GM23338 (cell line): ENCODE measurements around the gene SNAPC1.

Experiments
- CTCF ChIP-seq, 2 experiments: fragments of 200-600 bp in 1 of 2; sonication (generic) in 1 of 2; conservative IDR thresholded peaks; 2 replicates each; pipeline versions ENCODE4 v1.5.1 to v1.6.1; 2016 to 2017; ENCODE audit warnings: antibody characterized with exemption in 2 of 2, low read depth in 2 of 2, mild to moderate bottlenecking in 2 of 2, moderate library complexity in 1 of 2
- EZH2phosphoT487 ChIP-seq: fragments of 200-600 bp; sonication (generic); IDR thresholded peaks from one replicate; pipeline ENCODE4 v1.8.1; 2018; ENCODE audit warnings: antibody characterized with exemption; ENCODE audit not compliant: unreplicated experiment
- JUNB ChIP-seq: IDR thresholded peaks from one replicate; pipeline ENCODE4 v1.6.1; 2016; ENCODE audit warnings: antibody characterized with exemption; ENCODE audit not compliant: unreplicated experiment
- POLR2AphosphoS5 ChIP-seq: IDR thresholded peaks from 2 replicates; pipeline ENCODE4 v1.6.1; 2016; ENCODE audit warnings: antibody characterized with exemption, low read depth
- REST ChIP-seq: IDR thresholded peaks from one replicate; pipeline ENCODE4 v1.6.1; 2018; ENCODE audit warnings: antibody characterized with exemption; ENCODE audit not compliant: unreplicated experiment
- ZNF114 ChIP-seq: fragments of 250-450 bp; sonication (Bioruptor Pico); IDR thresholded peaks from 2 replicates; pipeline ENCODE4 v1.5.0; 2020; ENCODE audit warnings: mild to moderate bottlenecking, moderate library complexity

- TF ChIP-seq CTCF (conservative IDR thresholded peaks at IDR 0.05; ENCODE audit: low read depth in 2 of 2) = no peak
- TF ChIP-seq POLR2AphosphoS5 = no peak
- TF ChIP-seq EZH2phosphoT487 = no peak
- no peak for TF ChIP-seq JUNB
- no peak for TF ChIP-seq ZNF114
- no peak for TF ChIP-seq REST
These were observed 45.3 kb upstream of the SNAPC1 start for GRCh38 chr14:61716956-61717355.
